BE2C (cell line): ENCODE data around the gene WDFY2.
A peak's percentile ranks its signal among the peaks of the same experiment; 100 is the strongest.

Experiments used
- DNase-seq: peaks from one replicate; pipeline ENCODE4 v3.0.0-alpha.2; 2020
- H3K27me3 ChIP-seq: fragments of 250-450 bp; sonication (Bioruptor Pico); 2 replicates; pipeline ENCODE4 v1.5.1; 2020; ENCODE audit warnings: mild to moderate bottlenecking
- H3K36me3 ChIP-seq: fragments of 250-450 bp; sonication (Bioruptor Pico); 2 replicates; pipeline ENCODE4 v1.5.1; 2020; ENCODE audit warnings: mild to moderate bottlenecking
- H3K4me1 ChIP-seq: fragments of 250-450 bp; sonication (Bioruptor Pico); 2 replicates; pipeline ENCODE4 v1.5.1; 2020
- H3K4me3 ChIP-seq: 2 replicates; pipeline ENCODE4 v1.5.1; 2011; ENCODE audit warnings: low read depth, low read length
- H3K9me3 ChIP-seq: fragments of 250-450 bp; sonication (Bioruptor Pico); 2 replicates; pipeline ENCODE4 v1.5.1; 2020
- TF ChIP-seq, protein P1 (sequence below): IDR thresholded peaks from 2 replicates; pipeline ENCODE4 v1.5.1; 2012; ENCODE audit warnings: mild to moderate bottlenecking, low read depth, low read length

Gene WDFY2

DNA sequence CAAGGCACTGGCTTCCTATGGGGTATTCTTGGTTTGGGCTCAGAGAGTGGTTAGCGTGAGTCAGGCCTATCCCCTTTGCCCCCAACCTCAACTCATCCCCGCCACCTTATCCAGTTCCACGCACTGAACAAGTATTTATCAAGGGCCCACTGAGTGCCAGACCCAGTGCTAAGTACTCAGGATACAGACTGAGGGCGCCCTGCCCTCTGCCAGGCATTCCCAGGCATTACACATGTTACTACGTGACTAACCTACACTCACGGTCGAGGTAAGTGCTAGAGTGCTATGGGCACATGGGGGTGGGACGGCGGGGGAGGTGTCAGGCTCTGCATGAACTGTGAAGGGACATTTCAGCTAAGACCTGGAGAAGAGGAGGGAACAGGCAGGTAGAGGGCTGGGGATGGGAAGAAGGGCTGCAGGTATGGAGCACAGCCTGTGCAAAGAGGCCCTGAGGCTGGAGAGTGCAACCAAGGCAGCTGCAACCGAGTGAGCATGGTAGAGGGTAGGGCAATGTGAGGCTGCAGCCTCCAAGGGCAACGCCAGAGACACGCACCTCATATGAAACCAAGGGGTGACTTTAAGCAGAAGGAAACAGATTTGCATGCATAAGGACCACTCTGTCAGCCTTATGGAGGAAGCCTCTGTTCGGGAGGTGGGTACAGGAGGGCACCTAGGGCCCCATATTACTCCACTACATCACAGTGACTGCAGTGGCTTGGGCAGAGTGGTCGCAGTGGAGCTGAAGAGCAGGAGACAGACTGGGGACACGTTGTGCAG lies 197.2 kb downstream of the WDFY2 start:
- Histone ChIP-seq H3K4me1 (peaks cover 9% of the 10 kb centered on the region), H3K27me3 (no peaks in the 10 kb centered on the region), H3K36me3 (no peaks in the 10 kb centered on the region), H3K9me3 (no peaks in the 10 kb centered on the region), H3K4me3 (no peak overlapping the region)
- TF ChIP-seq, protein P1, sequence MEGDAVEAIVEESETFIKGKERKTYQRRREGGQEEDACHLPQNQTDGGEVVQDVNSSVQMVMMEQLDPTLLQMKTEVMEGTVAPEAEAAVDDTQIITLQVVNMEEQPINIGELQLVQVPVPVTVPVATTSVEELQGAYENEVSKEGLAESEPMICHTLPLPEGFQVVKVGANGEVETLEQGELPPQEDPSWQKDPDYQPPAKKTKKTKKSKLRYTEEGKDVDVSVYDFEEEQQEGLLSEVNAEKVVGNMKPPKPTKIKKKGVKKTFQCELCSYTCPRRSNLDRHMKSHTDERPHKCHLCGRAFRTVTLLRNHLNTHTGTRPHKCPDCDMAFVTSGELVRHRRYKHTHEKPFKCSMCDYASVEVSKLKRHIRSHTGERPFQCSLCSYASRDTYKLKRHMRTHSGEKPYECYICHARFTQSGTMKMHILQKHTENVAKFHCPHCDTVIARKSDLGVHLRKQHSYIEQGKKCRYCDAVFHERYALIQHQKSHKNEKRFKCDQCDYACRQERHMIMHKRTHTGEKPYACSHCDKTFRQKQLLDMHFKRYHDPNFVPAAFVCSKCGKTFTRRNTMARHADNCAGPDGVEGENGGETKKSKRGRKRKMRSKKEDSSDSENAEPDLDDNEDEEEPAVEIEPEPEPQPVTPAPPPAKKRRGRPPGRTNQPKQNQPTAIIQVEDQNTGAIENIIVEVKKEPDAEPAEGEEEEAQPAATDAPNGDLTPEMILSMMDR: peak; percentile 64
- peak; percentile 57 for DNase-seq

DNA sequence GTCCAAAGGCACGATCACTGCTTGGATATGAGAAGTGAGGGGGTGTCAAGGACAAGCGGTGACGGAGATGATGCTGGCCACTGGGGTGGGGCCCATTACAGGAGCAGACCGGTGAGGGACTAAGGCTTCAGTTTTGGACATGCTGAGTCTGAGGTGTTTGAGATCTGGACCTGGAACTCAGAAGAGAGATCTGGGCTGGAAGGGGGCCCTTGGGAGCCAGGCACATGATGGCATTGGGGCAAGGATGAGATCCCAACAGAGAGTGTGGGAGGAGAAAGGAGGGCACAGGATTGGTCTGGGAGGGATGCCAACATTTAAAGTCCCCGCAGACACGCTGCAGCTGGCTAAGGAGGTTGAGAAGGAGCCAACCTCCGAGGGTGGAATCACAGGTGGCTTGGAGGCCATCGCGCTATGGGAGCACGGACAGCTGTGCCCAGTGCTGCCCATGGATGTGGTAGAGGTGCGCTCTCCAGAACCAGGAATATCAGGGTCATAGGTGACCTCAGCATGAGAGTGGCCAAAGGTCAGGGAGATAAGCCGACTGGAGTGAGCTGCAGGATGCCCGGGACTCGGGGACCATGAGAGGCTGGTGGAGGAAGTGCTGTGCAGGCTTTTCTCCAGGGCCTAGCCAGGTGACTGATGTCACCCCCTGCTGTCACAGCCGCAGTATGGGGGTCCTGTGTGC lies 197.9 kb downstream of the WDFY2 start:
- H3K4me1 ChIP-seq: peaks cover 17% of the 10 kb centered on the region
- H3K4me3 ChIP-seq: no peak overlapping the region
- H3K27me3 ChIP-seq: no peaks in the 10 kb centered on the region
- H3K9me3 ChIP-seq: no peaks in the 10 kb centered on the region
- TF ChIP-seq, protein P1: no peak
- DNase-seq: no peak
- H3K36me3 ChIP-seq: no peaks in the 10 kb centered on the region

DNA sequence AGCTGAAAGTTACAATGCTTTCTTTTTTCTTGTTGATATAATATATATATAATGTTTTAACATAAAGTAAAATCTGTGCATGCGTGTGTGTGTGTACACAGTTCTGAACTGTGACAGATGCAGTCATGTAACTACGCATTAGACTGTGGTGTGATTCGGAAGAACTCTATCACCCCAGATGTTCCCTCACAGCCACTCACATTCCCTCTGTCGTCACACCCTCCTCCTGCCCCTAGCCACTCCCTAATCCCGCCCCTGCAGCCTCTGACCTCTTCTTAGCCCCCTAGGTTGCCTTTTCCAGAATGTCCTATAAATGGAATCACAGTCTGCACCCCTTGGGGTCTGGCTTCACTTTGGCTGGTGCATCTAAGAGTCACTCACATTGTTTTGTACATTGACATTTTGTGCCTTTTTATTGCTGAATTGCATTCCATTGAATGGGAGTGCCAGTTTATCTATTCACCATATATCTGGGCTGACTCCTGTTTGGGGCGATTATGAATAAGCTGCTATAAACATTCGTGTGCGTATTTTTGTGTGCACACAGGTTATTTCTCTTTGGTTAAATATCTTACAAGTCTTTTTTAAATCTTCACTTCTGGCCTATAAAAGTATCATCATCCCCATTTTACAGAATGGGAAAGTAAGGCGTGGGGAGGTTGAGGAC lies 199.3 kb downstream of the WDFY2 start:
- TF ChIP-seq, protein P1: no peak

DNA sequence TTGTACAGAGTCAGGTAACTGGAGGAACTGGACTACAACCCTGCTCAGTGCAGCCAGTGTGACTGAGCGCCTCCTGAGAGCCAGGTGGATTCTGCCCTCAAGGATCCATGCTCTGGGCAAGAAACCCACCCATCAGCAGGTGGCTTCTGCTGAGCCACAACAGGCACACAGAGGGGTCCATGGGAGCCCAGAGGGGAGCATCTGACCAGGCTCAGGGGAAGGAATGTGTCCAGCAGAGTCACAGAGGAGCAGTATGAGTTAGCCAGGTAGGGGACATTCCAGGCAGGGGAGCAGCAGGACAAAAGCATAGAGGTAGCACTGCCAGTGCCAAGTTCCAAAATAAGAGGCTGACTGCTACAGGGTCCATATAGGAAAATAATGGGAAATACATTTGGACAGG lies 199.8 kb downstream of the WDFY2 start:
- Histone ChIP-seq H3K36me3 (no peaks in the 10 kb centered on the region), H3K9me3 (no peaks in the 10 kb centered on the region), H3K4me3 (no peak overlapping the region), H3K27me3 (no peaks in the 10 kb centered on the region), H3K4me1 (peaks cover 24% of the 10 kb centered on the region)
- no peak for DNase-seq
- TF ChIP-seq, protein P1: no peak

More for the DNA sequence above, 199.3 kb downstream of the WDFY2 start:
- DNase-seq: no peak
- H3K4me1 ChIP-seq: peaks cover 22% of the 10 kb centered on the region
- no peak overlapping the region for H3K4me3 ChIP-seq
- no peaks in the 10 kb centered on the region for H3K27me3 ChIP-seq
- no peaks in the 10 kb centered on the region for H3K9me3 ChIP-seq
- no peaks in the 10 kb centered on the region for H3K36me3 ChIP-seq

DNA sequence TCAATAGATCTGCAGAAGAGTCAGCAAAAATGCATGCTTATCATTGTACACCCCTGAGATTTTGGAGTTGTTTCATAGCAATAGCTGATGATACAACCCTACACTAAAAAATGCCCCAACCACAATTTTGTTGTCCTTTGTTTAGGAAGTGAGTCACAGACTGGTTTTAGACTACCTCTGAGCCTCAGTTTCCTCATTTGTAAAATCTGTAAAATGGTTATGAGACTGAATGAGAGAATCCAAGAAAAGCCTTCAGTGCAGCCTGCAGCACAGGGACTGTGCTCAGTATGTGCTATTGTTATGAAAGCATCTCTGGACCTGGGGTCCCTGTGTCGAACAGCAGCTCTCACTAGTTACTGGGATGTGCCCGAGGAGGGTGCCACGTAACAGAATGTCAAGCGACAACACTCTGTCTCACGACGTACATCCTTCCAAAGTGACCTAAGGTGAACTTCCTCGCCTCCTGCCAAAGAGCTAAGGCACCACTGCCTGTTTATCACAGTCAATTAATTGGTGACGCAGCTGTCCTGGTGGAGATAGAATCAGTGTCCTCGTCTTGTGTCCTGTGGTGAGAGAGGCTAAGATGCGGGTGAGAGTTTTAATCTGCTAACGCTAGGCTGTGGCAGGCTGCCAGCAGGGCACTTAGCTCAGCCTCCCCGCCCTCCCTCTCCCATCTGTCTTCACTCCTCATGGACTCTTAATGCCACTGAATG lies 201.6 kb downstream of the WDFY2 start:
- H3K4me3 ChIP-seq: peak overlapping the region; percentile 27
- no peaks in the 10 kb centered on the region for H3K27me3 ChIP-seq
- DNase-seq: peak; percentile 96
- H3K4me1 ChIP-seq: peaks cover 25% of the 10 kb centered on the region
- TF ChIP-seq, protein P1: no peak
- H3K36me3 ChIP-seq: no peaks in the 10 kb centered on the region
- H3K9me3 ChIP-seq: no peaks in the 10 kb centered on the region
